Kidney (tissue), 14 donors: ENCODE results near the gene IL10RA. TPM values are rescaled to one million over a fixed set of nuclear protein-coding genes. Genes with fewer than 3 reads are reported as not detected.

Experiments used
- DNase-seq, 5 donors: peaks; one replicate each; pipeline ENCODE4 v3.0.0-alpha.2; 2013 to 2020
- FAIRE-seq: peaks from 2 replicates; lab custom pipeline; 2012; peaks lifted over from hg19 to GRCh38; lab: Jason Lieb, UNC
- H3K27ac ChIP-seq, 2 donors: one replicate each; pipeline ENCODE4 v1.7.0; 2013; ENCODE audit warnings: low read depth in 2 of 2, low read length in 2 of 2, inconsistent platforms in 1 of 2
- H3K27me3 ChIP-seq: one replicate; pipeline ENCODE4 v1.7.1; 2013; ENCODE audit warnings: low read length, inconsistent platforms; ENCODE audit not compliant: control insufficient read depth, insufficient read depth
- H3K36me3 ChIP-seq, 3 donors: one replicate each; pipeline versions ENCODE4 v1.7.0 to v1.7.1; 2013; ENCODE audit warnings: low read length in 3 of 3, control low read depth in 1 of 3, inconsistent platforms in 1 of 3; ENCODE audit not compliant: insufficient read depth in 3 of 3, control insufficient read depth in 2 of 3
- H3K4me1 ChIP-seq, 3 donors: one replicate each; pipeline versions ENCODE4 v1.7.0 to v1.7.1; 2013; ENCODE audit warnings: low read length in 3 of 3, inconsistent platforms in 1 of 3, low read depth in 1 of 3; ENCODE audit not compliant: control insufficient read depth in 2 of 3, insufficient read depth in 2 of 3
- H3K4me3 ChIP-seq, 3 donors: one replicate each; pipeline versions ENCODE4 v1.7.0 to v1.8.1; 2013; ENCODE audit warnings: low read length in 3 of 3, control low read depth in 1 of 3, inconsistent platforms in 1 of 3
- H3K9ac ChIP-seq, 3 donors: one replicate each; pipeline versions ENCODE4 v1.7.0 to v1.7.1; 2013; ENCODE audit warnings: low read length in 3 of 3, control low read depth in 1 of 3, inconsistent platforms in 1 of 3
- H3K9me3 ChIP-seq, 3 donors: one replicate each; pipeline versions ENCODE4 v1.7.0 to v1.7.1; 2013; ENCODE audit warnings: low read length in 3 of 3, control low read depth in 1 of 3, inconsistent platforms in 1 of 3; ENCODE audit not compliant: control insufficient read depth in 2 of 3, insufficient read depth in 1 of 3
- intact Hi-C: fragments of 100-400 bp; cut with DNase I; formaldehyde crosslinking; loops from one replicate; pipeline ENCODE4 v1.11.1; 2022
- polyA plus RNA-seq: library from polyadenylated mRNA; stranded (reverse); fragments of 350-450 nt; fragmentation: Illumina TruSeq; extraction: RNeasy Lipid Tissue Mini Kit (QIAGEN cat#74804); gene quantifications from one replicate; pipeline ENCODE4 v1.2.3, GENCODE V29; 2014; ENCODE audit warnings: low read depth, low replicate concordance; ENCODE audit not compliant: insufficient read depth
- total RNA-seq: library from RNA; stranded (reverse); fragmentation: NEBNext Ultra II Directional; extraction: Animal tissue kit (Norgen Biotek cat#: 25700); gene quantifications from one replicate; pipeline ENCODE4 v1.2.1, GENCODE V29; 2021
- TF ChIP-seq, protein P1 (sequence below): IDR thresholded peaks from 3 replicates; pipeline ENCODE4 v1.5.1; 2012; ENCODE audit warnings: mild to moderate bottlenecking, moderate library complexity, borderline replicate concordance; ENCODE audit not compliant: insufficient read depth; ENCODE audit errors: extremely low read depth
- donor health status: control.
- donor health status: control.
- donor health status: control.
- donor health status: control.
- donor health status: control.
- donor health status: DM: yes; HTN: yes; CAD: no.
- donor health status: Normal renal cell carcinoma (clear cell type).

IL10RA gene
- total and polyA plus RNA-seq, 2 donors from 2014 or later: 1.8 to 37.2 TPM

DNA sequence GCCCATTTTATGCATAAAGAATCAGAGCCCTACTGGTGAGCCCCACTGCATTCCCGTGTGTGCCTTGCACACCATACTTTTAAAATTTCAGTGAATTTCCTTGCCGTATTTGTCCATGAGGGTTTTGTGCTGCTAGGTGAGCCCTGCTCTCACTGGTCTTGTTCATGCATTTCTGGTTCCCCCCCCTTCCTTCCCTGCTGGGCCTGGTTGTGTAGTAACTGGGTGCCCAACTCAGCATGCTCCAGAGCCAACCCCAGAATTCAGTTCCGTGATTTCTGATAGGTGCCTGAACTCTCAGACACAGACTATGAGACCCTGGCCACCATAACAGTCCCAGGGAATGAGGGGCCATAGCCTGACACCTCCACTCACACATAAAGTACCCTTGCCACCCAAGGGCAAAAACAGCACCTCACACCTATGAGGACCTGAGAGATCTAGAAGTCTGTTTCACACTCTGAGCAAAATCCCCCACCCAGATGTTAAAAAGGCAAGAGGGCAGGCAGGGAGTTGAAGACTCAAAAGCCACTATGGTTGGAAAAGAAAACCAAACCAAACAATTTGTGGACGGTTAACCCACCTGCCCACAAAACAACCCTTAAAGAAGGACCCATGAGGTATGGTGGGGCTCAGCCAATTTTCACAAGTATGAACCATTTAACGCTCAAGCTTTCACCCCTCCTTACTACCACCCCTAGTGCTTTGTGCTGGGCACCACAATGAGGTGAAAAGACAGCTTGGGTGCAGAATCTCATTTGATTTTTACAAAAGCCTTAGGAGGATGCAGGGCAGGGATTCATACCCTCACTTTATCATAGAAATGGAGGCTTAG lies 16.8 kb upstream of the IL10RA start:
- Histone ChIP-seq H3K4me3 (no peak overlapping the region), H3K36me3 (no peaks in the 10 kb centered on the region), H3K9ac (no peak overlapping the region), H3K27ac (no peak overlapping the region), H3K4me1 (no peaks in the 10 kb centered on the region), H3K27me3 (no peaks in the 10 kb centered on the region), H3K9me3 (no peaks in the 10 kb centered on the region)
- intact Hi-C loops: no loop called here
- no peak for FAIRE-seq
- TF ChIP-seq, protein P1, sequence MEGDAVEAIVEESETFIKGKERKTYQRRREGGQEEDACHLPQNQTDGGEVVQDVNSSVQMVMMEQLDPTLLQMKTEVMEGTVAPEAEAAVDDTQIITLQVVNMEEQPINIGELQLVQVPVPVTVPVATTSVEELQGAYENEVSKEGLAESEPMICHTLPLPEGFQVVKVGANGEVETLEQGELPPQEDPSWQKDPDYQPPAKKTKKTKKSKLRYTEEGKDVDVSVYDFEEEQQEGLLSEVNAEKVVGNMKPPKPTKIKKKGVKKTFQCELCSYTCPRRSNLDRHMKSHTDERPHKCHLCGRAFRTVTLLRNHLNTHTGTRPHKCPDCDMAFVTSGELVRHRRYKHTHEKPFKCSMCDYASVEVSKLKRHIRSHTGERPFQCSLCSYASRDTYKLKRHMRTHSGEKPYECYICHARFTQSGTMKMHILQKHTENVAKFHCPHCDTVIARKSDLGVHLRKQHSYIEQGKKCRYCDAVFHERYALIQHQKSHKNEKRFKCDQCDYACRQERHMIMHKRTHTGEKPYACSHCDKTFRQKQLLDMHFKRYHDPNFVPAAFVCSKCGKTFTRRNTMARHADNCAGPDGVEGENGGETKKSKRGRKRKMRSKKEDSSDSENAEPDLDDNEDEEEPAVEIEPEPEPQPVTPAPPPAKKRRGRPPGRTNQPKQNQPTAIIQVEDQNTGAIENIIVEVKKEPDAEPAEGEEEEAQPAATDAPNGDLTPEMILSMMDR: no peak
- no peak for DNase-seq

DNA sequence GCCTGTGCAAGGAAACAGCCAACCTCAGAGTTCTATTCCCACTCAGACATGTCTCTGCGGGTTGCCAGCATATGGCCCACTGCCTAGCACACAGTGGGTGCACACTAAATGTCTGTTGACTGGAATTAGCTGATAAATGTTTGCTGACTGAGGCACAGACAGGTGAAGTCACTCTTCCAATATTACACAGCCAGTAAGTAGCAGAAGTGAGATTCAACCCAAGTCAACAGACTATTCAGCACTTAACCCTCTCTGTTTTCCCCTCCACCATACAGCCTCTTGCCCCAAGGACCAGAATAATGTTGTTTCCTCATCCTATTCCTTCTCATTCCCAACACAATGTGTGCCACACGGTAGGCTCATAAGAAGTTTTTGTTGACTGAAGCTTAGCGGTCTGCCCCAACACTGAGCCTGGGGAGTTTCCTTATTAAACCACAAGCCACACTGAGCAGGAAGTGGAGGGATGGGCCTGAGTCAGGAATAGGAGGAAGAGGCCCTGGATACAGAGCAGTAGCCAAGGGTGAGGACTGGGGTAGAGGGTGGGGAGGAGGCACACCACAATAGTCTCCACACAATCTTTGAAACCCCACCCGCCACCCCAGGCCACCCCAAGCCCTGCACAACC lies 15.7 kb upstream of the IL10RA start:
- no peaks in the 10 kb centered on the region for H3K4me1 ChIP-seq
- no peaks in the 10 kb centered on the region for H3K36me3 ChIP-seq
- H3K9me3 ChIP-seq: no peaks in the 10 kb centered on the region
- no peak for FAIRE-seq
- TF ChIP-seq, protein P1: no peak
- intact Hi-C loops: no loop called here
- no peaks in the 10 kb centered on the region for H3K27me3 ChIP-seq
- H3K4me3 ChIP-seq: no peak overlapping the region
- no peak overlapping the region for H3K27ac ChIP-seq
- no peak overlapping the region for H3K9ac ChIP-seq
- DNase-seq: no peak

DNA sequence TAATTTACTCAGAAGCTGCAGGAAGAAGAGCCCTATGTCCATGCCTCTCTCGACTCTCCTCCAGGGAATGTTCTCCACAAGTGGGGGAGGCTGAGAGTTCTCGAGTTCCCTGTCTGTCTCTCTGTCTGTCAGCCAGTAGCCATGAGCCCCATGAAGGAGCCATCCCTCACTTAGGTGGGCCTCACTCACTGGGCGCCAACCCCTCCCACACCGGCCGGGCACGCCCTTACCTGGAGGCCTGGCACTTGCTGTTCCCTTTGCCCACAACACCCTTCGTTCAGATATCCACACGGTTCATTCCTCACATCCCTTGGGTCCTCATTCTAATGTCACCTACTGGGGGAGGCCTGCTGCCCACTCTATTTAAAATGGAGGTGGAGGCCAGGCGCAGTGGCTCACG lies 14.2 kb upstream of the IL10RA start:
- Histone ChIP-seq H3K36me3 (no peaks in the 10 kb centered on the region), H3K27me3 (no peaks in the 10 kb centered on the region), H3K4me1 (no peaks in the 10 kb centered on the region), H3K4me3 (no peak overlapping the region), H3K9ac (no peak overlapping the region), H3K9me3 (no peaks in the 10 kb centered on the region), H3K27ac (no peak overlapping the region)
- intact Hi-C loops: no loop called here
- FAIRE-seq (no peak), DNase-seq (no peak)
- TF ChIP-seq, protein P1: no peak
